Gastroesophageal sphincter (tissue), 3 donors: ENCODE data around the gene CASP9.
"Not testable (repeated sequence)": the region's sequence is repeated elsewhere in the genome, so short reads cannot be mapped to it uniquely, and the experiment has no call there.

Experiments used
- CTCF ChIP-seq, 4 experiments: fragments of 200-600 bp in 2 of 4; fragments of 450-650 bp in 2 of 4; sonication (generic) in 1 of 4; IDR thresholded peaks; one replicate each; pipeline ENCODE4 v1.5.1; 2017 to 2019; ENCODE audit warnings: antibody characterized with exemption in 4 of 4, mild to moderate bottlenecking in 2 of 4, moderate library complexity in 2 of 4
- EP300 ChIP-seq: sonication (generic); formaldehyde crosslinking; IDR thresholded peaks from one replicate; pipeline ENCODE4 v1.6.1; 2017; ENCODE audit warnings: antibody characterized with exemption, mild to moderate bottlenecking
- POLR2A ChIP-seq, 2 donors: fragments of 450-650 bp; IDR thresholded peaks; one replicate each; pipeline ENCODE4 v1.6.1; 2017; ENCODE audit warnings: antibody characterized with exemption in 2 of 2, mild to moderate bottlenecking in 2 of 2, moderate library complexity in 1 of 2
- POLR2AphosphoS5 ChIP-seq: sonication (generic); formaldehyde crosslinking; IDR thresholded peaks from one replicate; pipeline ENCODE4 v1.6.1; 2017; ENCODE audit warnings: antibody characterized with exemption

DNA sequence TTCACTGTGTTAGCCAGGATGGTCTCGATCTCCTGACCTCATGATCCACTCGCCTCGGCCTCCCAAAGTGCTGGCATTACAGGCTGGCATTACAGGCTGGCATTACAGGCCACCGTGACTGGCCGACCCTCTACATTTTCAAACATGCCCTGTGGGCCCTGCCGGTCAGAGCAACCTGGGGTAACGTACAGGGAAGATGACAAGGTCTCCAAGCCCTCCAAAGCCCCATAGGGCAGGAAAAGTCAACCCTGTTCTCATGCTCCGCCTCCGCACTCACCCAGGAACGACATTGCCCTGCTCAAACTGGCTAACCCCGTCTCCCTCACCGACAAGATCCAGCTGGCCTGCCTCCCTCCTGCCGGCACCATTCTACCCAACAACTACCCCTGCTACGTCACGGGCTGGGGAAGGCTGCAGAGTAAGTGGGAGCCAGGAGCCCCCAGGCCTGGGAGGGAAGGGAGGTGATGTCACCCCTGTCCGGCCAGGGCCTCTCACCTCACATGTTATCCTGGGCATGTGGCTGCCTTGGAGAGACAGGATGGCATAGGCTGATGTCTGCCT lies 41.0 kb downstream of the CASP9 start:
- TF ChIP-seq CTCF (IDR thresholded peaks at IDR 0.05); POLR2AphosphoS5; POLR2A (IDR thresholded peaks at IDR 0.05); EP300: not testable (repeated sequence)
